ENCODE data around the gene DCAF12L2.

DNA sequence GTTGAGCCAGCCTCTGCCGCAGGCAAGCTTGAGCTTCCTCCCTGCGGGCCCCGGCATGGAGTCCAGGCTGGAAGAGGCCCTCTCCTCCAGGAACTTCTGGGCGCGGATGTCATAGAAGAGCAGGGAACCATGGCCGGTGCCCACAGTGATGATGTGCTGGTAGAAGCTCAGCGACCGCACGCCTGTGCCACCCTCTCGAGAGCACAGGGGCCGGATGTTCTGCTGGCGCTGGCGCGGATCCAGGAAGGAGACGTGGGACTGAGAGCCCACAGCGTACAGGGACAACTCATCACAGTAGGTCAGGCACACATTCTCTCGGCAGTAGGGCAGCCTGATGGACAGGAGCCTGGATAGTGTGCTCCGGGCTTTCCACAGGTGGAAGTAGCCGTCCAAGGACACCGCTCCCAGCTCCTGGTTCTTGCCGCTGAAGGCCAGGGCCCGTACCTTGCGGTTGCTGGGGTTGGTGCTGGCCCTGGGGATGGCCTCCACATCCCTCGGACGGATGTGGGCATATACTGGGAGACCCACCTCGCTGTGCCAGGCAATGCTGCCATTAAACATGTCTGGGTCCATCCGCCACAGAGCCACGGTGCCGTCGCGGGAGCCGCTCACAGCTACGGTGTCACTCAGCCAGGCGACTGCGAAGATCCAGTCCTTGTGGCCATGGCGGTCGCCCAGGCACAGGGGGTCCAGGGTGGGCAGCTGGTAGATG, 1.2 kb downstream of the DCAF12L2 start:
- TF ChIP-seq, protein P1, sequence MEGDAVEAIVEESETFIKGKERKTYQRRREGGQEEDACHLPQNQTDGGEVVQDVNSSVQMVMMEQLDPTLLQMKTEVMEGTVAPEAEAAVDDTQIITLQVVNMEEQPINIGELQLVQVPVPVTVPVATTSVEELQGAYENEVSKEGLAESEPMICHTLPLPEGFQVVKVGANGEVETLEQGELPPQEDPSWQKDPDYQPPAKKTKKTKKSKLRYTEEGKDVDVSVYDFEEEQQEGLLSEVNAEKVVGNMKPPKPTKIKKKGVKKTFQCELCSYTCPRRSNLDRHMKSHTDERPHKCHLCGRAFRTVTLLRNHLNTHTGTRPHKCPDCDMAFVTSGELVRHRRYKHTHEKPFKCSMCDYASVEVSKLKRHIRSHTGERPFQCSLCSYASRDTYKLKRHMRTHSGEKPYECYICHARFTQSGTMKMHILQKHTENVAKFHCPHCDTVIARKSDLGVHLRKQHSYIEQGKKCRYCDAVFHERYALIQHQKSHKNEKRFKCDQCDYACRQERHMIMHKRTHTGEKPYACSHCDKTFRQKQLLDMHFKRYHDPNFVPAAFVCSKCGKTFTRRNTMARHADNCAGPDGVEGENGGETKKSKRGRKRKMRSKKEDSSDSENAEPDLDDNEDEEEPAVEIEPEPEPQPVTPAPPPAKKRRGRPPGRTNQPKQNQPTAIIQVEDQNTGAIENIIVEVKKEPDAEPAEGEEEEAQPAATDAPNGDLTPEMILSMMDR (IDR thresholded peaks at IDR 0.05; ENCODE audit: low read length): no peak
- TF ChIP-seq EZH2 (IDR thresholded peaks at IDR 0.05; ENCODE audit: borderline replicate concordance, low read length): no peak

Data from OCI-LY1 (cell line).